ENCODE data around the gene DPP6. TPM values are rescaled to one million over a fixed set of nuclear protein-coding genes. Genes with fewer than 3 reads are reported as not detected.

The DPP6 gene
- total RNA-seq, 3 donors from 2014 or later (not counting 1 experiment from before 2014, with no cell fraction given): not detected

- no peak for DNase-seq
- H3K4me3 Mint-ChIP-seq: no peak overlapping the region
These were observed 378.8 kb downstream of the DPP6 start for GRCh38 chr7:154431045-154431444.

GRCh38 chr7:154433632-154434598 lies 381.7 kb downstream of the DPP6 start:
- H3K9me3 Mint-ChIP-seq: peaks cover 13 to 19% of the 10 kb centered on the region in 2 donors
- no peak overlapping the region for H3K4me3 Mint-ChIP-seq
- H3K27ac Mint-ChIP-seq: no peak overlapping the region
- intact Hi-C loops (cut with micrococcal nuclease): no loop called here
- Histone ChIP-seq H3K27me3 (ENCODE audit: control insufficient read depth, insufficient read depth, low read length) (no peaks in the 10 kb centered on the region), H3K4me1 (ENCODE audit: control insufficient read depth, insufficient read depth, low read length) (no peaks in the 10 kb centered on the region), H3K9me3 (ENCODE audit: control insufficient read depth, insufficient read depth, low read length) (no peaks in the 10 kb centered on the region), H3K27ac (ENCODE audit: low read length) (no peak overlapping the region), H3K4me3 (ENCODE audit: low read length) (no peak overlapping the region), H3K36me3 (ENCODE audit: control insufficient read depth, insufficient read depth, low read length) (no peaks in the 10 kb centered on the region)
- no peaks in the 10 kb centered on the region for H3K27me3 Mint-ChIP-seq (ENCODE audit: low read depth in 2 of 2)
- TF ChIP-seq CTCF (IDR thresholded peaks at IDR 0.05): no peak
- H3K36me3 Mint-ChIP-seq: no peaks in the 10 kb centered on the region
- DNase-seq (no peak), ATAC-seq (no peak)
- H3K4me1 Mint-ChIP-seq: no peaks in the 10 kb centered on the region
- WGBS (ENCODE audit: insufficient coverage): 82% methylated on average over 10 of the region's 11 CpGs

More at GRCh38 chr7:154431045-154431444, 378.8 kb downstream of the DPP6 start:
- no peaks in the 10 kb centered on the region for H3K27me3 Mint-ChIP-seq (ENCODE audit: low read depth in 2 of 2)
- Histone ChIP-seq H3K27me3 (ENCODE audit: control insufficient read depth, insufficient read depth, low read length) (no peaks in the 10 kb centered on the region), H3K27ac (ENCODE audit: low read length) (no peak overlapping the region), H3K9me3 (ENCODE audit: control insufficient read depth, insufficient read depth, low read length) (no peaks in the 10 kb centered on the region), H3K36me3 (ENCODE audit: control insufficient read depth, insufficient read depth, low read length) (no peaks in the 10 kb centered on the region), H3K4me3 (ENCODE audit: low read length) (no peak overlapping the region), H3K4me1 (ENCODE audit: control insufficient read depth, insufficient read depth, low read length) (no peaks in the 10 kb centered on the region)
- TF ChIP-seq CTCF (IDR thresholded peaks at IDR 0.05): no peak
- intact Hi-C loops (cut with micrococcal nuclease): no loop called here
- H3K4me1 Mint-ChIP-seq: no peaks in the 10 kb centered on the region
- no peaks in the 10 kb centered on the region for H3K36me3 Mint-ChIP-seq
- no peak for ATAC-seq
- WGBS (ENCODE audit: insufficient coverage): 85% methylated on average over 9 of the region's 9 CpGs
- peaks cover 14 to 19% of the 10 kb centered on the region in 2 donors for H3K9me3 Mint-ChIP-seq
- H3K27ac Mint-ChIP-seq: no peak overlapping the region

- H3K27ac ChIP-seq (ENCODE audit: low read length): no peak overlapping the region
- H3K27me3 ChIP-seq (ENCODE audit: control insufficient read depth, insufficient read depth, low read length): no peaks in the 10 kb centered on the region
- DNase-seq: no peak
- H3K9me3 Mint-ChIP-seq: peaks cover 13 to 19% of the 10 kb centered on the region in 2 donors
- no peaks in the 10 kb centered on the region for H3K4me1 Mint-ChIP-seq
- TF ChIP-seq CTCF (IDR thresholded peaks at IDR 0.05): no peak
- ATAC-seq: no peak
- no peak overlapping the region for H3K4me3 Mint-ChIP-seq
- intact Hi-C loops (cut with micrococcal nuclease): no loop called here
- no peaks in the 10 kb centered on the region for H3K27me3 Mint-ChIP-seq (ENCODE audit: low read depth in 2 of 2)
- 62% methylated on average over 4 of the region's 4 CpGs for WGBS (ENCODE audit: insufficient coverage)
- no peaks in the 10 kb centered on the region for H3K36me3 ChIP-seq (ENCODE audit: control insufficient read depth, insufficient read depth, low read length)
- H3K4me1 ChIP-seq (ENCODE audit: control insufficient read depth, insufficient read depth, low read length): no peaks in the 10 kb centered on the region
- no peaks in the 10 kb centered on the region for H3K36me3 Mint-ChIP-seq
- no peaks in the 10 kb centered on the region for H3K9me3 ChIP-seq (ENCODE audit: control insufficient read depth, insufficient read depth, low read length)
- no peak overlapping the region for H3K4me3 ChIP-seq (ENCODE audit: low read length)
- H3K27ac Mint-ChIP-seq: no peak overlapping the region
These were observed 384.4 kb downstream of the DPP6 start for GRCh38 chr7:154436560-154436959.

All from natural killer cell (primary cell).